ENCODE results near the gene NT5C.

Gene NT5C

GRCh38 chr17:75124819-75125162, 6.8 kb downstream of the NT5C start:
- Histone ChIP-seq H4K91ac (ENCODE audit: low read depth, low read length) (no peak overlapping the region), H3K4me3 (ENCODE audit: low read depth, low read length) (no peak overlapping the region), H3K4ac (ENCODE audit: low read depth, low read length) (no peak overlapping the region), H2BK5ac (ENCODE audit: low read depth, low read length, poor library complexity) (no peak overlapping the region), H3K9me3 (ENCODE audit: insufficient read depth, low read depth, low read length) (peaks cover 2% of the 10 kb centered on the region), H3K79me2 (ENCODE audit: control insufficient read depth, insufficient read depth, low read length, poor library complexity) (no peaks in the 10 kb centered on the region), H3K79me1 (ENCODE audit: low read length) (no peaks in the 10 kb centered on the region), H3K23ac (ENCODE audit: low read length) (no peak overlapping the region), H4K8ac (ENCODE audit: low read depth, low read length) (no peak overlapping the region), H4K12ac (ENCODE audit: low read depth, low read length) (no peak overlapping the region), H3K4me1 (ENCODE audit: control insufficient read depth in 1 of 2, insufficient read depth in 2 of 2, low read length in 2 of 2) (no peaks in the 10 kb centered on the region), H3K14ac (ENCODE audit: low read length) (no peak overlapping the region), H2BK12ac (ENCODE audit: low read length) (no peak overlapping the region), H2BK120ac (ENCODE audit: insufficient read depth, low read length, poor library complexity) (no peak overlapping the region), H2AFZ (ENCODE audit: insufficient read depth, low read length, poor library complexity) (no peak overlapping the region), H2AK5ac (ENCODE audit: low read length) (no peak overlapping the region), H3K4me2 (ENCODE audit: low read length) (no peak overlapping the region), H3K18ac (ENCODE audit: low read length) (peak overlapping the region; percentile 3), H3K9ac (ENCODE audit: low read length) (no peak overlapping the region), H3K27ac (ENCODE audit: low read depth, low read length) (no peak overlapping the region), H3K27me3 (ENCODE audit: insufficient read depth, low read length) (no peaks in the 10 kb centered on the region), H3K36me3 (ENCODE audit: control insufficient read depth in 1 of 2, insufficient read depth in 2 of 2, low read length in 2 of 2) (peaks cover 12 to 13% of the 10 kb centered on the region in 2 experiments)
- DNase-seq, result no peak
- WGBS (ENCODE audit: extremely low coverage, insufficient coverage, insufficient read length), result no CpG with 5 or more reads among the region's 4 CpGs

DNA sequence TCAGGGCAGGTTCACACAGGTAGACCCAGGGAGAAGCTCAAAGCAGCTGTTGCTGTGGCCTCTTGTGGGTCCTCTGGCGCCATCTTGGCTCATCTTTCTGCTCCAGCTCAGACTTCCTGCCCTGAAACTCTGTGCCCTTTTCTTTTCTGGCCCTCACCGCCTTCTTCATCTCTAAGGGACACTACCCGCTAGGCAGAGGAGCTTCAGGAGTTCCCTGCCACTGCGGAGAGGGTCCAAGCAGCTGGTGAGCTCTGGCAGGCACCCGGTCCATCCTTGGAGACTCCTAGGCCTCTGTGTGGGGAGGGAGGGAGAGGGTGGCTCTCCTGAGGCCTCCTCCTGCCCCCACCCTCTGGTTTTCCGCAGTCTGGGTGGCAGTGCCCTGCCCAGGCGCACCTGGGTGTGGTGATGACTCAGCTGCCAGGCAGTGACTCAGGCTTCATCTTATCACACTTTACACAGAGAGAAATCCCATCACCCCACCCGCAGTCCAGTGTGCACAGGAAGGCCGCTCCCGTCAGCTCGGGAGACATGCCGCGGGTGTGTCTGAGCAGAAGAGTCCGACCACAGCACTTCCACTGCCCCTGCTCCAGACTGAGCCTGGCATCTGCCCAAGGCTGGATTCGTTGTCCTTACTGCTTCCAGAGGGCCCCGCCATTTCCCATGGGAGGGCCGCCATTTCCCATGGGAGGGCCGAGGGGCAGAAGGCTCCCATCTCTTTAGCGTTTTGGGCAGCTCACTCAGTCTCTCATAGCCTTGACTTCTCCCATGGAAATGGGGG, 7.3 kb downstream of the NT5C start:
- no peak overlapping the region for H3K18ac ChIP-seq (ENCODE audit: low read length)
- H3K4me2 ChIP-seq (ENCODE audit: low read length), result no peak overlapping the region
- no peak overlapping the region for H3K27ac ChIP-seq (ENCODE audit: low read depth, low read length)
- no peak overlapping the region for H2BK5ac ChIP-seq (ENCODE audit: low read depth, low read length, poor library complexity)
- WGBS (ENCODE audit: extremely low coverage, insufficient coverage, insufficient read length), result no CpG with 5 or more reads among the region's 19 CpGs
- no peak overlapping the region for H4K91ac ChIP-seq (ENCODE audit: low read depth, low read length)
- no peak overlapping the region for H4K8ac ChIP-seq (ENCODE audit: low read depth, low read length)
- H3K23ac ChIP-seq (ENCODE audit: low read length), result no peak overlapping the region
- H3K9ac ChIP-seq (ENCODE audit: low read length), result no peak overlapping the region
- H3K4me1 ChIP-seq (ENCODE audit: control insufficient read depth in 1 of 2, insufficient read depth in 2 of 2, low read length in 2 of 2), result no peaks in the 10 kb centered on the region
- H2BK12ac ChIP-seq (ENCODE audit: low read length), result no peak overlapping the region
- H2BK120ac ChIP-seq (ENCODE audit: insufficient read depth, low read length, poor library complexity), result no peak overlapping the region
- H3K79me1 ChIP-seq (ENCODE audit: low read length), result no peaks in the 10 kb centered on the region
- no peaks in the 10 kb centered on the region for H3K79me2 ChIP-seq (ENCODE audit: control insufficient read depth, insufficient read depth, low read length, poor library complexity)
- no peak overlapping the region for H3K4me3 ChIP-seq (ENCODE audit: low read depth, low read length)
- peaks cover 2% of the 10 kb centered on the region for H3K9me3 ChIP-seq (ENCODE audit: insufficient read depth, low read depth, low read length)
- peaks cover 7 to 8% of the 10 kb centered on the region in 2 experiments for H3K36me3 ChIP-seq (ENCODE audit: control insufficient read depth in 1 of 2, insufficient read depth in 2 of 2, low read length in 2 of 2)
- peak; percentile 70 to 78 for DNase-seq
- no peak overlapping the region for H3K14ac ChIP-seq (ENCODE audit: low read length)
- H3K4ac ChIP-seq (ENCODE audit: low read depth, low read length), result no peak overlapping the region
- no peaks in the 10 kb centered on the region for H3K27me3 ChIP-seq (ENCODE audit: insufficient read depth, low read length)
- no peak overlapping the region for H4K12ac ChIP-seq (ENCODE audit: low read depth, low read length)
- H2AK5ac ChIP-seq (ENCODE audit: low read length), result no peak overlapping the region
- H2AFZ ChIP-seq (ENCODE audit: insufficient read depth, low read length, poor library complexity), result no peak overlapping the region

GRCh38 chr17:75118307-75118706, 13.2 kb downstream of the NT5C start:
- no peak overlapping the region for H3K23ac ChIP-seq (ENCODE audit: low read length)
- H4K91ac ChIP-seq (ENCODE audit: low read depth, low read length), result no peak overlapping the region
- H2BK120ac ChIP-seq (ENCODE audit: insufficient read depth, low read length, poor library complexity), result no peak overlapping the region
- no peak overlapping the region for H3K14ac ChIP-seq (ENCODE audit: low read length)
- no peak overlapping the region for H2BK12ac ChIP-seq (ENCODE audit: low read length)
- H3K27me3 ChIP-seq (ENCODE audit: insufficient read depth, low read length), result no peaks in the 10 kb centered on the region
- no peak overlapping the region for H3K4me2 ChIP-seq (ENCODE audit: low read length)
- no peak overlapping the region for H3K27ac ChIP-seq (ENCODE audit: low read depth, low read length)
- DNase-seq, result no peak
- H3K4ac ChIP-seq (ENCODE audit: low read depth, low read length), result no peak overlapping the region
- H2AK5ac ChIP-seq (ENCODE audit: low read length), result no peak overlapping the region
- H3K4me3 ChIP-seq (ENCODE audit: low read depth, low read length), result no peak overlapping the region
- WGBS (ENCODE audit: extremely low coverage, insufficient coverage, insufficient read length), result no CpG with 5 or more reads among the region's 14 CpGs
- peaks cover 2% of the 10 kb centered on the region for H3K79me1 ChIP-seq (ENCODE audit: low read length)
- H4K12ac ChIP-seq (ENCODE audit: low read depth, low read length), result no peak overlapping the region
- peaks cover 0 to 3% of the 10 kb centered on the region in 2 experiments for H3K4me1 ChIP-seq (ENCODE audit: control insufficient read depth in 1 of 2, insufficient read depth in 2 of 2, low read length in 2 of 2)
- H4K8ac ChIP-seq (ENCODE audit: low read depth, low read length), result no peak overlapping the region
- H2BK5ac ChIP-seq (ENCODE audit: low read depth, low read length, poor library complexity), result no peak overlapping the region
- H2AFZ ChIP-seq (ENCODE audit: insufficient read depth, low read length, poor library complexity), result no peak overlapping the region
- H3K9me3 ChIP-seq (ENCODE audit: insufficient read depth, low read depth, low read length), result no peaks in the 10 kb centered on the region
- no peak overlapping the region for H3K9ac ChIP-seq (ENCODE audit: low read length)
- H3K79me2 ChIP-seq (ENCODE audit: control insufficient read depth, insufficient read depth, low read length, poor library complexity), result no peaks in the 10 kb centered on the region
- no peak overlapping the region for H3K18ac ChIP-seq (ENCODE audit: low read length)
- peaks cover 4 to 14% of the 10 kb centered on the region in 2 experiments for H3K36me3 ChIP-seq (ENCODE audit: control insufficient read depth in 1 of 2, insufficient read depth in 2 of 2, low read length in 2 of 2)

GRCh38 chr17:75116737-75117136, 14.8 kb downstream of the NT5C start:
- no peak overlapping the region for H4K12ac ChIP-seq (ENCODE audit: low read depth, low read length)
- peaks cover 4 to 14% of the 10 kb centered on the region in 2 experiments for H3K36me3 ChIP-seq (ENCODE audit: control insufficient read depth in 1 of 2, insufficient read depth in 2 of 2, low read length in 2 of 2)
- no peak overlapping the region for H3K14ac ChIP-seq (ENCODE audit: low read length)
- no peak overlapping the region for H3K23ac ChIP-seq (ENCODE audit: low read length)
- no peaks in the 10 kb centered on the region for H3K79me2 ChIP-seq (ENCODE audit: control insufficient read depth, insufficient read depth, low read length, poor library complexity)
- peaks cover 2% of the 10 kb centered on the region for H3K79me1 ChIP-seq (ENCODE audit: low read length)
- WGBS (ENCODE audit: extremely low coverage, insufficient coverage, insufficient read length), result no CpG with 5 or more reads among the region's 9 CpGs
- no peak overlapping the region for H3K4me2 ChIP-seq (ENCODE audit: low read length)
- no peak overlapping the region for H2AFZ ChIP-seq (ENCODE audit: insufficient read depth, low read length, poor library complexity)
- no peak overlapping the region for H3K9ac ChIP-seq (ENCODE audit: low read length)
- no peak overlapping the region for H2AK5ac ChIP-seq (ENCODE audit: low read length)
- DNase-seq, result no peak
- H2BK12ac ChIP-seq (ENCODE audit: low read length), result no peak overlapping the region
- peaks cover 0 to 3% of the 10 kb centered on the region in 2 experiments for H3K4me1 ChIP-seq (ENCODE audit: control insufficient read depth in 1 of 2, insufficient read depth in 2 of 2, low read length in 2 of 2)
- no peak overlapping the region for H4K91ac ChIP-seq (ENCODE audit: low read depth, low read length)
- no peaks in the 10 kb centered on the region for H3K9me3 ChIP-seq (ENCODE audit: insufficient read depth, low read depth, low read length)
- no peak overlapping the region for H3K18ac ChIP-seq (ENCODE audit: low read length)
- H2BK120ac ChIP-seq (ENCODE audit: insufficient read depth, low read length, poor library complexity), result no peak overlapping the region
- no peak overlapping the region for H4K8ac ChIP-seq (ENCODE audit: low read depth, low read length)
- H2BK5ac ChIP-seq (ENCODE audit: low read depth, low read length, poor library complexity), result no peak overlapping the region
- no peak overlapping the region for H3K4ac ChIP-seq (ENCODE audit: low read depth, low read length)
- no peak overlapping the region for H3K27ac ChIP-seq (ENCODE audit: low read depth, low read length)
- no peak overlapping the region for H3K4me3 ChIP-seq (ENCODE audit: low read depth, low read length)
- H3K27me3 ChIP-seq (ENCODE audit: insufficient read depth, low read length), result no peaks in the 10 kb centered on the region
